ENCODE data around the gene MAPKAPK3.
A peak's percentile ranks its signal among the peaks of the same experiment; 100 is the strongest.

MAPKAPK3 gene

DNA sequence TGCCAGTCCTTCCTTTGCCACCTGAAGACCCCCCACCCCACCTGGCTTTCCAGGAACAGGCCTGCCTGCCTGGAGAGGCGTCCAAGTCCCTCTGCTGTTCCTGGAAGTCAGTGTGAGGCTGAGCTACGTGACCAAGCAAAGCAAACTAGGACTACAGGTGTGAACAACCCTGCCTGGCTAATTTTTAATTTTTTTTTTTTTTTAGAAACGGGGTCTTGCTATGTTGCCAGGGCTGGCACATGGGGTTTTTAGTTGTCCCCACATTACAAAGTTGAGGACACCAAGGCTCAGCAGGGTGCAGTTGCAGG lies 30.2 kb upstream of the MAPKAPK3 start:
- no peak for DNase-seq (ENCODE audit: low read depth, low spot score)
- H3K27ac ChIP-seq = no peak overlapping the region

DNA sequence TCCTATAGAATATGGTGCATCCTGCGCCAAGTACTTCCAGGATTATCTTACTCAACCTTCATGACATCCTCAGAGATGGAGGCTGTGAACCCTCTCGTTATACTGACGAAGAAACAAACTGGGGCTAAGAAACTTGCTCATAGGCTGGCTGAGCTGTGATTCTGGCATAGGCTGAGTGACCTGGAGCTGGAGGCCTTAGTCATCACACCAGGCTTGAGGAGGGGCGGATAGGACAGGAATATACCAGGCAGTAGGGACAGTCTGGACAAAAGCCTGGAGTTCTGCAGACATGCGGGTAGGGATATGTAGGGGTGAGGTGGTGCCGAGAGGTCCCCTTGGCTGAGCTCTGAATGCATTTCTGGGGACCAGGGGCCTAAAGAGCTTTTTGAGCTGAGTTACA lies 29.6 kb upstream of the MAPKAPK3 start:
- no peak overlapping the region for H3K27ac ChIP-seq
- no peak for DNase-seq (ENCODE audit: low read depth, low spot score)

DNA sequence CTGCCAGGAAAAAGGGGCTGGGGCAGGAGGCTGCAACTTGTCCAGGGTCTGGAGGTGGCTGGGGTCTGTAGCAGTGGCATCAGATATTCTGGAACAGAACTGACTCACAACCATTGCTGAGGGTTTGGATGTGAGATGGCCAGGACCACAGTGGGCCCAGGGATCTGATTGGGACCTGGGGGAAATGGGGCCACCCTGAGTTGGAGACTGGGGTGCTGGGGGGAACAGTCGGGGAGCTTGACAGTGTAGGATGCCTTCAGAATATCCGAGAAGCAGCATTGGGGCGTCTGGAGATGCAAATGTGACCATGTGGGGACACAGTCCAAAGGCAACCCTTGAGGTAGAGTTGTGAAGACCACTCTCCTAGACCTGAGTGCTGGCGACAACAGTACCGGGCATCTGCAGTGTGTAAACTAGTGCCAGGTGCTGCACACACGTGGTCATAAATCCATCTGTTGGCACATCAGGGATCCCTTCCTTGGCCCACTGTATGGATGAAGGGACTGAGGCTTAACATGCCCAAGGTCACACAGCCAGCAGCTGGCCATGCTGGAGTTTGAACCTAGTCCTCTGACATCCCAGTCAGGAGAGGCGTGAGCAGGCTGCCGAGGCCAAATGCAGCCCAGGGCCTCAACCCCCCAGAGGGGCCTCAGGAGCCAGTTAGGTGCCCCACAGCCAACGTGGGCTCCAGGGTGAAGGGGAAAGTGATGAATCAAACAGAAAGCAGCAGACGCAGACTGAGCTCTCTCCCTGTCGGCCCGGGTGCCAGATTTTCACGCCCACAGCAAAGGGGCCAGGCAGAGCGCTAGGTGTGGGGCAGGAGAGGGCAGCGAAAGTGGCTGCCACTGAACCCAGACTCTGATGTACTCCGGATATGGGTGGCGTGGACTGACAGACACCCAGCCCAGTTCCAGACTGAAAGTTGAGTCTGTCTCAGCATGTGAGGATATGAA lies 28.9 kb upstream of the MAPKAPK3 start:
- no peak overlapping the region for H3K27ac ChIP-seq
- no peak for DNase-seq (ENCODE audit: low read depth, low spot score)

DNA sequence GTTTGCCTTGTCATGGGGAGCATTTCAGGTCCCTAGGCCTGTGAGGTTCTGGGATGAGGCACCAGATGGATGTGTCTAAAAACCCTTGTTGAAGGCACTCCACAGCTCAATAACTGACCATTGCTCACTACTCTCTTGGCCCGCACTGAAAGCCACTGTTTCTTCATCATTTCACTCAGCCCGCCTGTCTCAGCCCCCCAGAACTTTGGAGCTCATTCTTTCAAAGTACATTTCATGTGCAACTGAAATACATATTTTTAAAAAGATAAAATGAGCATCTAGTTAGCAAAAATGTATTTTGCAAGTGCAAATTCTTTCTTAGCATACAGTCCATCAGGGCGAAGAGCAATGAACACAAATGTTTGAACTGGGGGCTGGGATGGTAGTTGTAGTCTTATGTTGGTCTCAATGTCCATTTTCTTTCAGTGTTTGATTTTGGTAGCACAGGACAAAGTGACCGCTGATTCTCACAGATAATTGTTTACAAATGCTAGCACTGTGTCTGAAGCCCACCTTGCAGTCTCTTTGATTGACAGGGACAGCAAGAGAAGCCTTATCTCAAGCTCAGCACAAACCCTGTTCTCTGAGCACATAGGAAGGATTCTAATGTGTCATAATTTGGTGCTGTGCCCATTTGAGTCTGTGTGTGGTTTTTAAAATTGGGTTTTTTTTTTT lies 28.1 kb upstream of the MAPKAPK3 start:
- no peak for DNase-seq (ENCODE audit: low read depth, low spot score)
- H3K27ac ChIP-seq = no peak overlapping the region

DNA sequence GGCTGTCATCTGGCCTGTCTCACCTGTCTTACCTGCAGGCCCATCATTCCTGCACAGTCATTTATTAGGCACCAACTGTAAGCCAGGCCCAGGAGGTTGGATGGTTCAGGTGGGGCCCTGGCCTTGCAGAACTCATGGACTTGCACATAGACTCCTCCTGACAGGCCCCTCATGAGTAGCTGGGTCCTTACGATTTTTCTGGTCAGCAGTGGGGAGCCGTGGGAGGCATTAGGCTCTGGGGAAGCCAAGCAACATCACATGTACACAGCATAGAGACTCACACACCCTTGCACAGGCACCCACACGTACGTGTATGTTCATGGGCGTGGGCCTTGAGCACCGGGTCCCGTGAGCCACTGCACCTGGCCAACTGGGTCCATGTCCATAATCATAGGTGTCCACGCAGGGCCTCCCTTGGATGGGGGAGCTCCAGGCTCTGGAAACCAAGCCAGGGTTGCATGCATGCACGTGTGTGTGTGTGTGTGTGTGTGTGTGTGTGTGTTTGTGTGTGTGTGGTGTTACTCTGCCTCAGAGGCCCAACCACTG lies 25.7 kb upstream of the MAPKAPK3 start:
- no peak for DNase-seq (ENCODE audit: low read depth, low spot score)
- no peak overlapping the region for H3K27ac ChIP-seq

DNA sequence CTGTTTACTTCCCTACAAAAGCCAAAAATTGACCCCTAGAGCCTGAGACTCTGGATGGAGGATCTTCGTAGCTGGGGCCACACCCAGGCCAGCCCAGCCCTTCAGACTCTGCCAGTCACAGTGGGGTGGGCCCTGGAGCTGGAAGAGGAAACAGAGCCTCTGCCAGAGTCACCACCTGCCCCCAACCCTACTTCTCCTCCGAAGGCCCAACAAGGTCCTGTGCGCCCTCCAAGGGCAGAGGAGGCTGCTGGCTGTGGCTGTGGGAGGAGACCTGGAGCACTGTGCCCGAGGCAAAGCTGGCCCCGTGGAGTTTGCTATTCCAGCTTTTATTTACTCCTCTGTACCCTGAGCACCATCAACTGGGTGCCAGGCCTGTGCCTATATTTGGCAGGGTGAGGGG lies 24.4 kb upstream of the MAPKAPK3 start:
- H3K27ac ChIP-seq = no peak overlapping the region
- DNase-seq (ENCODE audit: low read depth, low spot score) = no peak

DNA sequence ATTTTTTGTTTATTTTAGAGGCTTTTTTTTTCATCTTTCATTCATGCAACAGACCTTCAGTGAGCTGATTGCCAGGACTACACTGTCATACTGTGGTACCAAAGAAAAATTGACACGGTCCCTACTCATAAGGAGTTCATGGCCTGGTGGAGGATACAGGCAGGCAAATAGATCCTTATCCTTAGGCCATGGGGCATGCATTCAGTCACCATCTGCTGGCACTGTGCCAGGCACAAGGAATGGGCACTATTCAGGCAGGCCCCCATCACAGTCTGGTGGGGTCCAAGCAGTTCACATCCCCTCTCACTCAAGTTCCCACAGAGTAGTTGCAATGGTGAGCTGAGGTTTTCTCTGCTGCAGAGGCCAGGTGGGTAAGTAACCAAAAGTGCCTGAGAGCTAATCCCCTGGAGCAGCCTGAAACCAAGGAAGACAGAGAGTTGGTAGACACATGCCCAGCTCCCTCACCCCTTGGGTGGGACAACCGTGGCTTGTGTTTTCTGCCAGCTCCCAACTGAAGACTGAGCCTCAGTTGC lies 22.6 kb upstream of the MAPKAPK3 start:
- H3K27ac ChIP-seq = no peak overlapping the region
- no peak for DNase-seq (ENCODE audit: low read depth, low spot score)

DNA sequence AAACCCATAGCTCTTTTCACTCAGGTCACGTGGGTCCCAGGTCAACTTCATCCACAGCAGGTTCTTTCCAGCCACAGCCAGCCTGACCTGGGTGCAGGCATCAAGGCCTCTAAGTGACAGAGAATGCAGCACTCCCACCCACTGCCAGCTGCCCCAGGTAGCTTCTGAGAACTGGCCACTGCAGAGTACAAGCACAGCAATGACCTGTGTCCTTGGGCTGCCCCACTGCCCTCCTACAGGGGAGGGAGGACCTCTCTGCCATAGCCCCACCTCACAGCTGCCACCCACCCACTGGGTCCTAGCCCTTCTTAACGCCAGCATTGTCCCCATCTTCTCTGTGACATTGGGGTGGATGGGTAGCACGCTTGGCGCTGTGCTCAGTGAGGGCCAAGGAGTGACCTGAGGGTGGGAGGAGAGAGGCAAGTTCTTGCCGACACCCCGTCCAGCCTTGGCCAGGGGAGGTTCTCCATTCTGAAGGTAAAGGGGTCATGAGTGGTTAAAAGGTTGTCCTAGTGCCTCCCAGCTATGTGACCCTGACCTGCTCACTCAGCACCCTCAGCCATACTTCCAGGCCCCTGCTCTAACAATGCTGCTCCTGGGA lies 17.7 kb upstream of the MAPKAPK3 start:
- H3K27ac ChIP-seq = no peak overlapping the region

DNA sequence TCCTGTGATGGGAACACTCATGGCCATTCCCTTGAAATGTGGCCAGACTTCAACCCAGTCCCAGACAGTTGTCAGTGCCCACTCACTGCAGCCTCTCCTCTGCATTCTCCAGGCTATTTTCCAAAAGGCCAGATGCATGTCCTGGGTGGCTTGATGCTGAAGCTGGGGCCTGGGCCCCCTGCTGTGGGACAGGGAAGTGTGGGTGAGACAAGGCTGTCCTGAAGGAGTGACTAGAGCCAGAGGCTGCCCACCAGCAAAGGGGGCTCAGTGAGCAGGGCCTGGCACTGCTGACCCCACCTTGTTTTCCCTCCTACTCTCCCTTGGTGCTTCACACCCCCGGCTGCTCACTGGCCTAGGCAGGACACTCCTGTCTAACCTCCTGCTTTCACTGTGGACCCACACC lies 17.2 kb upstream of the MAPKAPK3 start:
- DNase-seq (ENCODE audit: low read depth, low spot score) = no peak
- H3K27ac ChIP-seq = no peak overlapping the region

More for the DNA sequence above, 17.7 kb upstream of the MAPKAPK3 start:
- no peak for DNase-seq (ENCODE audit: low read depth, low spot score)

DNA sequence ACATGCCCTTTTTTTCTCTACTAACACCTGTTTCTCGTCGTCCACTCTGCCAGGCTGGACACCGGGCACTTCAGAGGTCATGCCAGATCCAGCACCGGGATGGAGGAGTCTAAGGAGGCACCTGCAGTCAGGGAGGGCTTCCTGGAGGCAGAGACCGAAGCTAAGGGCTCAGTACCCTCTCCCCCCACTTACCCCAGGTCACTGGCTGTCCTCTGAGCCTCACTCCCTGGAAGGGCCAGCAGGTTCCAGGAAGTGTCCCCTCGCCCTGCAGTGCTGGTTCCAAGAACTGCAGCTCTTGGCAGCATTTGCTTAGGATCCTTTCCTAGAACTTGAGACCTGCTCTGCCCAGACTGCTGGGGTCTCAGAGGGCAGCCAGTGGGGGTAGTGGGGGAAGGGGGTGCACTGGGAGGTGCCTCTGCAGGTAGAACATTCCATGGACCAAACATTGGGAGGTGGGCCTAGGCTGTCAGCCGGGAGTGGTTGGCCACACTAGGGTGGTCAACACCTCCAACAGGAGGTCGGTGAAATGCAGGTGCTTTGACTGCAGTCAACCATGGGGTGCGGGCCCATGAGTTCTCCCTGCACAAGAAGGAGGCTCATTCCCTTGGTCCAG lies 16.7 kb upstream of the MAPKAPK3 start:
- no peak for DNase-seq (ENCODE audit: low read depth, low spot score)
- H3K27ac ChIP-seq = no peak overlapping the region

DNA sequence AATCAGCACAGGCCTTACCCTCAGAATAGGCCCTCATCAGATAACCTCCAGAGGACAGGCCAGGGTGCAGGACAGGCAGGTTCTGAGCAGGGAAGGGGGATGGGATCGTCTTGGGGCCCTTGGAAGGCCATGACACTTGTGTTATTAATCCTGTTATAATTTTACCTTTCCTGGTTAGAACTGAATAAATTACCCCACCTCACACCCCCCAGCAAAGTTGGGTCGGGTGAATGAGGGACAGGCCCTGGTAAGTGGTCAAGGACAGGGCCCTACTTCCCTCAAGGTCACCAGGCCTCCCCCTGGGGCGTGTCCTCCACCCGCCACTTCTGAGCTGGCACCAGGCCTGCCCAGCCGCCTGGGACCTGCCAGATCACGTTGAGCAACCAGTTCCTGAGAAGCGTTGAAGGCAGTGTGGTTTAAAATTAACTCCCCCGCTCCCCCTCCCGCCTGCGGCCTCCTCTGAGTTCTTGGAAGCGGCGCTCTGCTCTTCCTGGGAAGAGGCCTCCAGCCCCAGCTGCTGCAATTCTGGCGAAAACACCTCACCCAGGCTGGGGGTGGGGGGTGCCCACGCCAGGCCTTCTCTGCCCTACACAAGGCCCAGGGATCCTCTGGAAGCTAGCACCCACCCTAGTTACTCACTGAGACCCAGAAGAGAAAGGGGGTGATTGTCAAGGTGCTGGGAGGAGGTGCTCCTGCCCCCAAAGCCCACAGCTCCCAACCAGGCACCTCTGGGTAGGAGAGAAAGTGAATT lies 15.9 kb upstream of the MAPKAPK3 start:
- no peak for DNase-seq (ENCODE audit: low read depth, low spot score)
- H3K27ac ChIP-seq = peak overlapping the region; percentile 91

DNA sequence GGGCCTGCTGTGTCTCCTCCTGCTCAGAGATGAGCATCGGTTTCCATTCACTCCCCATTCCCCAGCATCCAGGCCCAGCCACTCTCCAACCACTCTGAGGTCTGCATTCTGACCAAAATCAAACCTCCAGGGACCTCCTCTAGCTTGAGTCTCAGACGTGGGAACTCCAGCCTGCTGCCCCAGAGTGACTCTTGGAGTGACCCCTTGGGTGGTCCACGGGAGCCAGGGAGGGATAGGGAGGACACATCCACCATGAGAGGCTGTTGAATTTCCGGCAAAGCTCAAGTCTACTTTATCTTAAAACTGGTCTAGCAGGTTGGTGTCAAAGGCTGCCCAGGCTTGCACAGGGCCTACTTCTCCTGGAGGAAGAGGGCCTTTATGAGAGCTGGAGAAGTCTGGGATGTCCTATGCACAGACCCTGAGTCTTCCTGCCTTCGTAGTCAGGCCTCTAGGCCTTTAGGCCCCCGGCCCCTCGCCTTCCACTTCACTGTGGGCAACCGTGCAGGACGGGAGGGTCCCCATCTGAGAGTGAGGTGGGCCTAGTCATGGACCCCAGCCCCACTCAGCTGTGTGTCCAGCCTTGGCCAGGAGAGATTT lies 14.3 kb upstream of the MAPKAPK3 start:
- DNase-seq (ENCODE audit: low read depth, low spot score) = no peak
- peak overlapping the region; percentile 91 for H3K27ac ChIP-seq

DNA sequence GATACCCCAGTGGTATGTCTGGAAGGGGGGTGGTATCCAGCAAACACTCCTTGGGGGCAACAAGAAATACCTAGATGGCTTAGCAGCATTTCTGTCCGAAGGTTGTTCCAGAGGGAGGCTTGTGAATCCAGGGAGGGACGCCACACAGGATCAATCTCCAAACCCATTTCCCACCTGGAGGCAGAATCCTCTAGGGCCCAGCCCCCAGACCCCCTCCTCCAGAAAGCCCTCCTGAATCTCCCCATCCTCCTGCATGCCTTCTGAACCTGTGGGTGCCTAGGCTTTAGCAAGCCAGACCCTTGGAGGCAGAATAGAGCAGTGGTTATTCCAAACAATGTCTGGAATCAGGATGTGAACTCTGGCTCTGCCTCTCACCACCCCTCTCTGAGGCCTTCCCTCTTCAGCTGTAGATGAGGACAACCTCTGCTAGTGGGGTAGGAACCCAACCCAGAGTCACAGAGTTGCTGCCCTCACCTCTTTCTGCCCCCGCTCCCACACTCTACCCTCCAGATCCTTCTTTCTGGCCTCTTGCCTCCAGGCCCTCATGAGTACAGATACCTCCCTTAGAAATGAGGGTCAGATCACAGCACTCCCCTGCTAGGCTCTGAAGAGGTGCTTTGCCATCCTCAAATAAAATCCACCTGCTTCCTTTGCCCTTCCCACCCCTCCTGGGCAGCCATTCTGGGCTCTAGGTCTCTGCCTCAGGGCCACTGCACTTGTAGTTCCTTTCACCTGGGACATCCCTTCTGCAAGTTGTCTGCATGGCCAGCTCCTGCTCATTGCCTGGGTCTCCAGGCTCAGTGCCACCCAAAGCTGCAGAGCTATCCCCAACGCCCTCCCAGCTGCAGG lies 13.5 kb upstream of the MAPKAPK3 start:
- DNase-seq (ENCODE audit: low read depth, low spot score) = no peak

DNA sequence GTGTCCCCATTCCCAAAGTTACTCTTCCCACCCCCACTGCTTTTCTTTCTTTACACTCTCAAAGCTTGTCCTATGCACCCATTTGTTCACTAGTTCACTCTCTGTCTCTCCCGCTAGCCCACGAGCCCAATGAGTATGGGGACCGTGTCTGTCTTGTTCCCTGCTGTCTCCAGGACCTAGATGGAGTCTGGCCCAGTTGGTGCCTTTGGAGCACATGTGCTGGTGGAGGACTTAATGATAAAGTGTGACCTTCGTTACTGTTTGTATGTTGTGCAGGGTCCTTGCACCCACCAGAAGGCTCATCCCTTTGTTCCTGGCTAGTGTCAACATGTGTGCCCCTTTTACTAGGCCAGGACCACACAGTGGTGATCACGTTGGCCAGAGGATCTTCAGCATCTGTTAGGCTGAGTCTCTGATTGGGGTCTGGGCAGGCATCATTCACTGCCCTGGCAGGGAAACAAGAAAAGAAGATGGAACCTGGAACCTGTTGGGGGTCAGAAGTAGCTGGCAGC lies 12.8 kb upstream of the MAPKAPK3 start:
- H3K27ac ChIP-seq = peak overlapping the region; percentile 79
- DNase-seq (ENCODE audit: low read depth, low spot score) = no peak

More for the DNA sequence above, 13.5 kb upstream of the MAPKAPK3 start:
- peak overlapping the region; percentile 91 for H3K27ac ChIP-seq

DNA sequence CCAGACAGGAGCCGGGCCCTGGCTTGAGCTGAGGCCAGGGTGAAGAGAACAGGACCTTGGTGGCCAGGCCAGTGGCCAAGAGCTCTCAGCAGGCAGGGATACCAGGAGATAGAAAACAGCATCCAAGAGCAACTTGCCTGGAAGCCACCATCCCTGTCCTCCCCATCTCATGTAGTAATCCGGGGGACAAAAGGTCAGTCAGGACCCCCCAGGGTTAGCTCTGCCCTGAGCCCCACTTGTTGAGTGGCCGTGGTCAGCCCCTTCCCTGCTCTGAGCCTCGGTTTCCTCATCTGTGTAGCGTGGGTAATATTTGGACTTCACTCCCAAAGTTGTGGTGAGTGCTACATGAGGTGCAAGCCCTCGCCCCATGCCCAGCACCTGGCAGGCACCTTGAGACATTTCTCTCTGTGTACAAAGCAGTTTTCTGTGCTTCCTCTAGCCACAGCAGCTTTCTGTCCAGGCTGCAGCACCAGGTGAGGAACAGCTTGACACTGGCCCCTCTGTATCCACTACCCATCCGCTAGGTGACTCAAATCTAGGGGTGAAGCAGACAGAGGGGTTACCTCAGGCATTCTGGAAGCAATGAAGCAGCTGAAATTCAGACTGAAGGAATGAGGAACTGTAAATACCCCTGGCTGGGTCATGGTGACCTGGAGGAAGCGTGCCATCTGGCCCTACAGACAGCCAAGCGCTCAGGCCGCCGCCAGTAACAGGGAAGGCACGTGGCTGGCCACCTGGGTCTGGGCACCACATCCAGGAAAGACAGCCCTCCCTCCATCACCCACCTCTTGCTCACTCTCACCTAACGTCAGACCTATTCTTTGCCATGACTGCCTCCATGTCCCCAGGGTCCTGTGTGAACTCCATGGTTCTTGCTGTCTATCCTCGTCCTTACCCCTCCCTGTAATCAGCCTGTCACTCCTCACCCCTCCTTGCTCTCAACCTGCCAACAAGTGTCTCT lies 12.0 kb upstream of the MAPKAPK3 start:
- DNase-seq (ENCODE audit: low read depth, low spot score) = no peak
- H3K27ac ChIP-seq = peak overlapping the region; percentile 79

DNA sequence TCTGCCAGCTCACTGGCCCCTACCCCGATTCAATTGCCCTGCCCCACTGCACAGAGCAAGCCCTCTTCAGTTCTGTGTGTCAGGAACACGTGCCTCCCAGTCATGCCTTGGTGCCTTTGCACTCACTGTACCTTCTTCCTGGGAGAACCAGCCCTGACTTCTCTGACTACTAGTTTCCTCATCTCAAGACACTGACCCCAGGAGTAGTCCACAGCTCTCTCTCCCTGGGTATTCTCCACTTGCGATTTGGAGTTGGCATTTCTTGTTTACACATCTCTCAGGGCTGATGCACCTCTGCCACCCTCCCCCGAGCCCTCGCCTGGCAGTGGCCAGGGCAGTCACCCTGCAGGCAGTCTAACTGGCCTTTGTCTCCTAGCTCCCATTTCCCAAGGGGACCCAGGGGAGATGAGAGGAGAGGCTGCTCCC lies 11.0 kb upstream of the MAPKAPK3 start:
- peak overlapping the region; percentile 79 for H3K27ac ChIP-seq
- DNase-seq (ENCODE audit: low read depth, low spot score) = no peak

DNA sequence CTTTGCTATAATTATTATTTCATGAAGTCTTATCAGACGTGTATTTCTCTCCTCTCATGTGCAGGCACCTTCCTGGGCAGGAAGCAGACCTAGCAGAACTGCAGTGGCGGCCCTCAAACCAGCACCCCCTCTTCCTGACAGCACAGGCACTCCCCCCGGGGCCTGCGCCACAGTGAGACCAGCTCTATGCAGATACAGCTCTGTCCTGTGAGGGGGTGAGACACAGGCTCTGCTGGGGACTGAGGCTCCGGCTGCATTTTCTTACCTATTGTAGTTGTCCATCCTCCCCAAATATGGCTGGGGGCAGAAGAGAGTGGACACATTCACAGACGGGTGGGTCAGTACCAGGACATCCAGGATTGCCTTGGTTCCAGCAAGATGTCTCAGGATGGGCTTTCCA lies 10.4 kb upstream of the MAPKAPK3 start:
- H3K27ac ChIP-seq = peak overlapping the region; percentile 79
- DNase-seq (ENCODE audit: low read depth, low spot score) = no peak
